Measurements from ENCODE around the gene VAV1. TPM values are rescaled to one million over a fixed set of nuclear protein-coding genes. Genes with fewer than 3 reads are reported as not detected.
"Not testable (repeated sequence)": the region's sequence is repeated elsewhere in the genome, so short reads cannot be mapped to it uniquely, and the experiment has no call there.

VAV1 gene
- total RNA-seq, 8 experiments from 2014 or later: 0.29 to 0.66 (median 0.36) TPM; not detected in 4

DNA sequence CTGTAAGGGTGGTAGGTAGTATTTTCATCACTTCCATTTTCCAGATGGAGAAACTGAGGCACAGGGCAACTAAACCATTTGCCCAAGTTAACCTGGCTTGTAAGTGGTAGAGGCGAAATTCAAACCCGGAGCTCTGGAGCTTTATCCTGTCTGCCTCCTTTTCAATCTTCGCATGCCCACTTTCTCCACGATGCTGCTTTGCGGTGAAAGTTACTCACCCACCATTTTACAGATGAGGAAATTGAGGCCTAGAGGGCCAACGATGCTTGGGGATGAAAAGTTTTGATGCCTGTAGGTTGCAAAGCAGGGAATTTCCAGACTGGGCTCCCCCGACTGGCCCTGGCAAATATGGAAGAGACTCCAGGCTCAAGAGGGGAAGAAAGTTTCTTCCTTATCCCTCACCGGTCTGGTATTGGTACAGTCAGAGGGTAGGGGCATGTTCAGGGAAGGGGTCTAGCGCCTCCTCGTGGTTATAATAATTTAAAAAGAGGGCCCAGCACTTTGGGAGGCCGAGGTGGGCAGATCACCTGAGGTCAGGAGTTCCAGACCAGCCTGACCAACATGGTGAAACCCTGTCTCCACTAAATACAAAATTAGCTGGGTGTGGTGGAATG, 3.4 kb upstream of the VAV1 start:
- peak in 2 of 8 experiments; percentile 7 to 55 for ATAC-seq (replicated peaks in 6 of 8)
- in situ Hi-C loops (cut with MboI; ENCODE audit: low pct_unique_long_range_greater_than_20kb in 2 of 9, low sequenced_read_pairs in 9 of 9, unreplicated experiment in 9 of 9): no loop called here
- Histone ChIP-seq H3K27ac (no peak overlapping the region), H3K4me1 (replicated peaks in 1 of 2) (no peaks in the 10 kb centered on the region), H3K4me3 (no peak overlapping the region)
- 0 to 100% (median 60%) methylated on average over 1 to 11 of the region's 11 CpGs; no CpG with 5 or more reads in 1 of the 10 experiments for WGBS, 10 experiments

DNA sequence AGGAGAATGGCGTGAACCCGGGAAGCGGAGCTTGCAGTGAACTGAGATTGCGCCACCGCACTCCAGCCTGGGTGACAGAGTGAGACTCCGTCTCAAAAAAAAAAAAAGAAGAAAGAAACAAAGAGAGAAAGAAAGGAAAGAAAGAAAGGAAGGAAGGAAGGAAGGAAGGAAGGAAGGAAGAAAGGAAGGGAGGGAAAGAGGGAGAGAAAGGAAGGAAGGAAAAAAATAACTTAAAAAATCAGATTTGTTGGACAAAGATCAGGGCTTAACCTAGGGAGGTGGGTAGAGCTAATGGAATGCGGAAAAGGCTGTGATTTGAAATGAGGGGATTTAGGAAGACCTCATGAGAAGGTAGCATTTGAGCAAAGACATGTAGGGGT, 870 bp upstream of the VAV1 start:
- ATAC-seq (replicated peaks in 6 of 8); H3K4me3 ChIP-seq; H3K4me1 ChIP-seq (replicated peaks in 1 of 2); in situ Hi-C loops (cut with MboI; ENCODE audit: low pct_unique_long_range_greater_than_20kb in 2 of 9, low sequenced_read_pairs in 9 of 9, unreplicated experiment in 9 of 9); H3K27ac ChIP-seq: not testable (repeated sequence)
- WGBS, 10 experiments: 64 to 94% (median 85%) methylated on average over 3 to 7 of the region's 7 CpGs

DNA sequence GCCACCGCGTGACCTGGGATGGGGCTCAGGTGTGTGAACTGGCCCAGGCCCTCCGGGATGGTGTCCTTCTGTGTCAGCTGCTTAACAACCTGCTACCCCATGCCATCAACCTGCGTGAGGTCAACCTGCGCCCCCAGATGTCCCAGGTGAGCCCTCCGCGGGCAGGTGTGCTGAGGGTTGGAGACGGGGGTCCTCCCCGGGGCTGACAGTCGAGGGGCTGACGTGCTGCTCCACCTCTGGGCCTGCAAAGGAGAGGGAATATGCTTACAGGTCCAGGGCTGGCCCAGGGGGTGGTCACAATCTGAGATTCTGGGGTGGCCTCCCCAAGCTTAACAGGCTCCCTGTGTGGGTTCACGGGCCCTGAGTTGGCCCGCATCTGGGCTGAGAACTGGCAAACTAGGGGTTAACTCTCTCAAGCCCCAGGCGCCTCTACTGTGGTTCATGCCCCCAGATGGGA, 386 bp downstream of the VAV1 start:
- in situ Hi-C loops (cut with MboI; ENCODE audit: low pct_unique_long_range_greater_than_20kb in 2 of 9, low sequenced_read_pairs in 9 of 9, unreplicated experiment in 9 of 9): no loop called here
- Histone ChIP-seq H3K27ac (no peak overlapping the region), H3K4me1 (replicated peaks in 1 of 2) (no peaks in the 10 kb centered on the region), H3K4me3 (no peak overlapping the region)
- 60% methylated on average over 3 of the region's 14 CpGs; no CpG with 5 or more reads in 9 of the 10 experiments for WGBS, 10 experiments
- ATAC-seq (replicated peaks in 6 of 8): no peak

DNA sequence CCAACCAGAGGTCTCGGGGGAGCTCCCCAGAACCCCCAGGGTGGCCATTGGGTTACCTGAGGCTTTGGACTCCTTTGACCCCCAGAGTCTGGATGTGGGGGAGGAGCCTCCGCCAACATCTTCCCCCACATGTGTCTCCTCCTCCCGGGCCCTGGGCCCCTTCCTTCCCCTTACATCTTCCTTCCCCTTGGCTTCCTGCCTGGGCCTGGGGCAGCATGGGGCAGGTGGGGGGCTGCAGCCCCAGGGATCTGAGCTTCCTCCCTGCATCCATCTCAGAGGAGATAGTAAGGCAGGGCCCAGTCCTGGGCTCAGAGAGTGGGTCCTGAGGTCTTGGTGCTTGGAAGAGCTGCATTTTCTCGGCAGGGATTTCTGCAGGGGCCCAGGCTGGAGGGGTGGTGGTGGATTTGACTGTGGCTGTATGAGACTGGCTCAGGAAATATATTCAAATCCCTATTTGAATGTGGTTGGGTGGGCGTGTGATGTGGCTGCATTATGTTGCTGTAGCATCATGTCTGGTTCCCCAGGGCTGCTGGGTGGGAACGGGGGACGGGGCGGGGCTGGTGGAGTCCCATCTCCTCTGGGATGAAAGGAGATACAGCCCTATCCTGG, 919 bp downstream of the VAV1 start:
- H3K27ac ChIP-seq: no peak overlapping the region
- no peaks in the 10 kb centered on the region for H3K4me1 ChIP-seq (replicated peaks in 1 of 2)
- in situ Hi-C loops (cut with MboI; ENCODE audit: low pct_unique_long_range_greater_than_20kb in 2 of 9, low sequenced_read_pairs in 9 of 9, unreplicated experiment in 9 of 9): no loop called here
- no peak overlapping the region for H3K4me3 ChIP-seq
- WGBS, 10 experiments: 0 to 40% methylated on average over 1 to 2 of the region's 8 CpGs; no CpG with 5 or more reads in 8 of the 10 experiments
- ATAC-seq (replicated peaks in 6 of 8): peak in 1 of 8 experiments; percentile 25

DNA sequence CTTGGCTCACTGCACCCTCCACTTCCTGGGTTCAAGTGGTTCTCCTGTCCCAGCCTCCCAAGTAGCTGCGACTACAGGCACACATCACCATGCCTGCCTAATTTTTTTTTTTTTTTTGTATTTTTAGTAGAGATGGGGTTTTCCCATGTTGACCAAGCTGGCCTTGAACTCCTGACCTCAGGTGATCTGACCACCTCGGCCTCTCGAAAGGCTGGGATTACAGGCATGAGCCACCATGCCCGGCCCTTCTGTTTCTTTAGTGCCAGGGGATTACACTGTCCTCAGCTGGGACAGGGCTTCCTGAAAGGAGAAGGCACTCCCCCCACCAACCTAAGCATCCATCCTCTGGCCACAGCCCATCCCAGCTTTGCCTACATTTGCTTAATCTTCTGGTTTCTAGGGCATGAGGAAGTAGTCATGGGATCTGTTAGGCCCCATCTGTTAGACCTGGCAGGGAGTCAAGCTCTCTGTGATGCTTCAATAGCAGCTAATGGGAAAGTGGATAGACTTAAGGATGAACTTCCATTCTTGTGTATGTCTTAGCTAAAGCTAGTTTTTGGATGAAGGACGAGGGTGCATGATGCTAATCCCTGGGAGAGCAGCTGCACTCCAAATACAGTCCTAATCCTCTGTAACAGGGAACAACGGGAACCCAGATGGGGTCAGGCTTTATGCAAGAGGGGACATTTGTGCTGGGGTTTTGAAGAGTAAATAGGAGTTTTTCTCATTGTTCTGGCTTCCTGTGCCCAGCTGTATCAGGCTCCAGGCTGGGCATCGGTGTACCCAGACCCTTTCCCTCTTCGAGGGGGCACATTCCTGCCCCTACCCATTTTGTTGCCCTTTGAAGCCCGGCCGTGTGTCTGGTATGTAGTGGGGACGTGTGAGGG, 2.6 kb downstream of the VAV1 start:
- in situ Hi-C loops (cut with MboI; ENCODE audit: low pct_unique_long_range_greater_than_20kb in 2 of 9, low sequenced_read_pairs in 9 of 9, unreplicated experiment in 9 of 9): no loop called here
- Histone ChIP-seq H3K4me1 (replicated peaks in 1 of 2) (no peaks in the 10 kb centered on the region), H3K4me3 (no peak overlapping the region), H3K27ac (no peak overlapping the region)
- peak in 3 of 8 experiments; percentile 35 to 61 (median 51) for ATAC-seq (replicated peaks in 6 of 8)
- 32 to 80% (median 47%) methylated on average over 1 to 8 of the region's 11 CpGs; no CpG with 5 or more reads in 1 of the 10 experiments for WGBS, 10 experiments

DNA sequence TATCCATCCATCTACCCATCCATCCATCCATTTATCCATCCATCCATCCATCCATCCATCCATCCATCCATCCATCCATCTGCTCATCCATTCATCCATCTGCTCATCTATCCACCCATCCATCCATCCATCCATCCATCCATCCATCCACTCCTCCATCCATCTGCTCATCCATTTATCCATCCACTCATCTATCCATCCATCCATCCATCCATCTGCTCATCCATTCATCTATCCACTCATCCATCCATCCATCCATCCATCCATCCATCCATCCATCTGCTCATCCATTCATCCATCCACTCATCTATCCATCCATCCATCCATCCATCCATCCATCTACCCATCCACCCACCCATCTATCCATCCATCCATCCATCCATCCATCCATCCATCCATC, 3.5 kb downstream of the VAV1 start:
- H3K27ac ChIP-seq; ATAC-seq (replicated peaks in 6 of 8); H3K4me3 ChIP-seq; in situ Hi-C loops (cut with MboI; ENCODE audit: low pct_unique_long_range_greater_than_20kb in 2 of 9, low sequenced_read_pairs in 9 of 9, unreplicated experiment in 9 of 9); H3K4me1 ChIP-seq (replicated peaks in 1 of 2): not testable (repeated sequence)

DNA sequence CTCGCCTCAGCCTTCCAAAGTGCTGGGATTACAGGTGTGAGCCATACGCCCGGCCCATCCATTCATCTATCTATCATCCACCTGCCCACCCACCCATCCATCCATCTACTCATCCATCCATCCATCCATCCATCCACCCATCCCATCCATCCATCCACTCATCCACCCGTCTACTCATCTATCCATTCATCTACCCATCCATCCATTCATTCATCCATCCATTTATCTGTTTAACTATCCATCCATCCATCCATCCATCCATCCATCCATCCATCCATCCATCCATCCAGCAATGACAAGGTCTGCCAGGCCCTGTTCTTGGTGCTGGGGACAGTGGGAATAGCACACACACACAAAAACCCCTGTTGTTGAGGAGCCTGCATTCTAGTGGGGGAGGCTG, 4.5 kb downstream of the VAV1 start:
- Histone ChIP-seq H3K4me3 (no peak overlapping the region), H3K4me1 (replicated peaks in 1 of 2) (no peaks in the 10 kb centered on the region), H3K27ac (no peak overlapping the region)
- ATAC-seq (replicated peaks in 6 of 8): no peak
- in situ Hi-C loops (cut with MboI; ENCODE audit: low pct_unique_long_range_greater_than_20kb in 2 of 9, low sequenced_read_pairs in 9 of 9, unreplicated experiment in 9 of 9): no loop called here
- 10 to 80% (median 59%) methylated on average over 2 to 4 of the region's 4 CpGs; no CpG with 5 or more reads in 6 of the 10 experiments for WGBS, 10 experiments

DNA sequence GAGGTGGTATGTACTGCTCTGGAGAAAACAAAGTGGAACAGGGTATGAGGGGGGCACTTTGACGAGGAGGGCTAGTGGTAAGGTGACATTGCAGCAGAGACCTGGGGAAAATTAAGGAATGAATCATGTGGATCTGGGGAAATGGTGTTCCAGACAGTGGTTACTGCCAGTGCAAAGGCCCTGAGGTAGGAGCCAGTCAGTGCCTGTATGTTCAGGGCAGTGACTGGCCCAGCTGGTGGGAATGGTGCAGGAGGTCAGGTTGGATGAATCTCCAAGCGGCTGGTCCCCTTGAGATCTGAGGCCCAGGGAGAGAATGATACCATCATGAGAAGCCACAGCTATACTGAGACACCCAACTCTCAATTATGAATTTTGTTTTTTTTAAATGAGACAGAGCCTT, 4.9 kb downstream of the VAV1 start:
- in situ Hi-C loops (cut with MboI; ENCODE audit: low pct_unique_long_range_greater_than_20kb in 2 of 9, low sequenced_read_pairs in 9 of 9, unreplicated experiment in 9 of 9): no loop called here
- no peak overlapping the region for H3K27ac ChIP-seq
- no peaks in the 10 kb centered on the region for H3K4me1 ChIP-seq (replicated peaks in 1 of 2)
- no peak overlapping the region for H3K4me3 ChIP-seq
- no peak for ATAC-seq (replicated peaks in 6 of 8)
- WGBS, 10 experiments: 33 to 100% (median 40%) methylated on average over 1 to 2 of the region's 2 CpGs; no CpG with 5 or more reads in 5 of the 10 experiments

DNA sequence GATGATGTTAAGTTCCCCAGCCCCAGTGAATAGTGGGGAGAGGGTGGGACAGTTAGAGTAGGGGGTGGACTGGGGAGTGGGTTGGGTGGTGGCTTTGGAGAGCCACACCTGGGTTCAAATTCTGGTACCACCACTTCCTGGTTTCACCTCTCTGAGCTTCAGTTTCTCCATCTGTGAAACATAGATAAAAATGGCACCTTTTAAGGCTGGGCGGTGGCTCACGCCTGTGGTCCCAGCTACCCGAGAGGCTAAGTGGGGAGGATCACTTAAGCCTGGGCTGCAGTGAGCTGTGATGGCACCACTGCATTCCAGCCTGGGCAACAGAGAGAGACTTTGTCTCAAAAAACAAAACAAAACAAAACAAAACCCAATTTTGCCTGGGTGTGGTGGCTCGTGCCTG, 5.9 kb downstream of the VAV1 start:
- ATAC-seq (replicated peaks in 6 of 8): no peak
- WGBS, 10 experiments: 0 to 83% (median 48%) methylated on average over 1 to 3 of the region's 4 CpGs; no CpG with 5 or more reads in 4 of the 10 experiments

DNA sequence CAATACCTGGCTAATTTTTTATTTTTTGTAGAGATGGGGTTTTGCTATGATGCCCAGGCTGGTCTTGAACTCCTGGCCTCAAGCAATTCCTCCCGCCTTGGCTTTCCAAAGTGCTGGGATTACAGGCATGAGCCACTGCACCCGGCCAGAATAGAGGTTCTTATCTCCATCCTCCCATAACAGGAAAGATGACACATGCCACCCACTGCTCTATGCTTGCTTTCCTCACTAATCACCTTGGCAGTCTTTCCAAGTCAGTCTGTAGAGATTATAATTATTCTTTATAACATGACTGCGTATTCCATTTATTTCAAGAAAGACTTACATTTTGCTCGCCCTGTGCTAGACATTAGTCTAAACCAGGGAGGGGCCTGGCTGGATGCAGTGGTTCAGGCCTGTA, 6.7 kb downstream of the VAV1 start:
- Histone ChIP-seq H3K4me3 (no peak overlapping the region), H3K27ac (no peak overlapping the region), H3K4me1 (replicated peaks in 1 of 2) (no peaks in the 10 kb centered on the region)
- 14 to 92% (median 74%) methylated on average over 1 to 4 of the region's 4 CpGs for WGBS, 10 experiments
- in situ Hi-C loops (cut with MboI; ENCODE audit: low pct_unique_long_range_greater_than_20kb in 2 of 9, low sequenced_read_pairs in 9 of 9, unreplicated experiment in 9 of 9): no loop called here
- no peak for ATAC-seq (replicated peaks in 6 of 8)

More for the DNA sequence above, 5.9 kb downstream of the VAV1 start:
- Histone ChIP-seq H3K4me1 (replicated peaks in 1 of 2) (no peaks in the 10 kb centered on the region), H3K27ac (no peak overlapping the region), H3K4me3 (no peak overlapping the region)
- in situ Hi-C loops (cut with MboI; ENCODE audit: low pct_unique_long_range_greater_than_20kb in 2 of 9, low sequenced_read_pairs in 9 of 9, unreplicated experiment in 9 of 9): no loop called here

DNA sequence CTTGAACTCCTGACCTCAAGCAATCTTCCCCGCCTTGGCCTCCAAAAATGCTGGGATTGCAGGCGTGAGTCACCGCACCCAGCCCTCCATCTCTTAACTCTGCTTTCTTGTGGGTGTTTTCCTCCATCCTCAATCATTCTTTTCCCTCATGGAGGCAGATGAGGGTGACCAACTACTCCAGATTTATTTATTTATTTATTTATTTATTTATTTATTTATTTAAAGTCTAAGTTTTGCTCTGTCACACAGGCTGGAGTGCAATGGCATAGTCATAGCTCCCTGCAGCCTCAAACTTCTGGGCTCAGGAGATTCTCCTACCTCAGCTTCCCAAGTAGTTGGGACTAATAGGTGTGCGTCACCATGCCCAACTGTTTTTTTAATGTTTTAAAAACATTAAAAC, 14.9 kb downstream of the VAV1 start:
- in situ Hi-C loops (cut with MboI; ENCODE audit: low pct_unique_long_range_greater_than_20kb in 2 of 9, low sequenced_read_pairs in 9 of 9, unreplicated experiment in 9 of 9): no loop called here

DNA sequence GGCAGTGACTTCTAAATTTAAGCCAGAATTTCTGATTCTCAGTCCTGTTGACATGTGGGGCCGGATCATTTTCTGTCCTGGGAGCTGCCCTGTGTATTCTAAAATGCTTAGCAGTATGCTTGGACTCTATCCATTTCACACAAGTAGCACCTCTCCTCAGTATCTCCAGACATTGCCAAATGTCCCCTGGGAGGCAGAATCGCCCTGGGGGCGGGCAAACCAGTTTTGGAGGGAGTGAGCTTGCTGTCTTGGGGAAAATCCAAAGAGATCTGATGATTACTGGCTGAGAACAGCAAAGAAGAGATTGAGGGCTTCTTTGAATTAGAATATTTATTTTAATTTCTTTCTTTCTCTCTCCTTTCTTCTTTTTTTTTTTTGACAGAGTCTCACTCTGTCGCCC, 16.4 kb downstream of the VAV1 start:
- WGBS, 10 experiments: 20 to 63% (median 34%) methylated on average over 1 to 4 of the region's 4 CpGs; no CpG with 5 or more reads in 3 of the 10 experiments
- ATAC-seq (replicated peaks in 6 of 8): no peak
- no peaks in the 10 kb centered on the region for H3K4me1 ChIP-seq (replicated peaks in 1 of 2)

More for the DNA sequence above, 14.9 kb downstream of the VAV1 start:
- Histone ChIP-seq H3K4me3 (no peak overlapping the region), H3K4me1 (replicated peaks in 1 of 2) (no peaks in the 10 kb centered on the region), H3K27ac (no peak overlapping the region)
- WGBS, 10 experiments: 69 to 100% (median 83%) methylated on average over 1 to 4 of the region's 4 CpGs; no CpG with 5 or more reads in 5 of the 10 experiments
- no peak for ATAC-seq (replicated peaks in 6 of 8)

More for the DNA sequence above, 16.4 kb downstream of the VAV1 start:
- in situ Hi-C loops (cut with MboI; ENCODE audit: low pct_unique_long_range_greater_than_20kb in 2 of 9, low sequenced_read_pairs in 9 of 9, unreplicated experiment in 9 of 9): no loop called here
- no peak overlapping the region for H3K27ac ChIP-seq
- no peak overlapping the region for H3K4me3 ChIP-seq
